Non-pigmented ciliary epithelial cell (primary cell): Measurements from ENCODE around the gene DNAAF1.
"Not testable (repeated sequence)": the region's sequence is repeated elsewhere in the genome, so short reads cannot be mapped to it uniquely, and the experiment has no call there.

Source experiments
- DNase-seq: peaks from one replicate; pipeline ENCODE4 v3.0.0-alpha.2; 2010; ENCODE audit warnings: low read depth

Gene DNAAF1

DNA sequence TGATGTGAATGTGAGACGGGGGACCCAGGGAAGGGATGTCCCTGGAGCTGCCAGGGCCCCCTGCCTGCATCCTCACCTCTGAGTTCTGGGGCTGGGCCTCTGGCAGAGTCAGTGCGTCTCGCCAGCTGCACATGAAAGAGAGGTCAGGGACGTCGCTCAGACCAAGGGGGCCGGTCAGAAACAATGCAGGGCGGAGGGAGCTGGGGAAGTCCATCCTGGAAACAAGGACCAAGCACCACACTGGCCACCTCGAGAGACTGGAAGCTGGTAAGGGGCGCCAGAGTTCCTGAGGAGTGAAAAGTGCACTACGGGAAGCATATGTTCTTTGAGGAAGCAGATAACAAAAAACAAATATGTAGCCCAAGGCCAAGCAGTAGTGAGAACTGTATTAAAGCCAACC, 39.7 kb downstream of the DNAAF1 start:
- DNase-seq = no peak

DNA sequence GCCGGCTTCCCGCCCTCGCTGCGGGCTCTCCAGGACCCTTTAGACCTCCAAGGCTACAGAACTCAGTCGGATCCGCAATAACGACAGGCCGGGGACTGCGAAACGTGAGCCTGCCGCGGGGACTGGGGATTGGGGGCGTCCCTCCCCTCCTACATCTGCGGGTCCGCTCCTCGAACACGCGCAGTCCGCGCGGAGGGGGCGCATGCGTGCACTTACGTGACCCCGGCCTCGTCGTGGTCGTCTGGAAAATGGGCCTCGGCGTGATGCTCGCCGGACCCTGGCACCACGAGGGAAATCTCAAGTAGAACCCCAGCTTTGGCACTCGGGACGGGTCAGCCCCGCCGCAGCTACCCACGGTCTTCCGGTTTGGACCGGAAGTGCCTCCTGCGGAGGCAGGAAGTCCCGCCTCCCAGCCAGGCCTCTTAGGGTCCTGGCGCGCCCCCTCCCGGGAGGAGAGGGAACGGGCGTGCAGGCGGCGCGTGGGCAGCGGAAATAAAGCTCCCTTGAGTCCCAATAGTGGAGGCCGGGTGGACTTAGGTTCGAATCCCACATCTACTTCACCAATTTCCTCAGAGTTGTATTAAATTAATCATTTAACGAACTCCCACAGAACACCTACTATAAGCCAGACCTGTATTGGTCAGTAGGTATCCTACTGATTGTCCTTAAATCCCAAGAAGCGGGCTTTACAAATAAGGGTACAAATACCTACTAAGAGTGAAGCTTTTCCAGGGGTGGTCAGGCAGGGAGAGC, 41.8 kb downstream of the DNAAF1 start, which contains the start of gene TAF1C:
TAF1C (minus strand) TSS at position 373 of the 753 bp plus-strand sequence. CDS start 2,069 bp downstream, outside the sequence.
- peak; percentile 62 for DNase-seq

DNA sequence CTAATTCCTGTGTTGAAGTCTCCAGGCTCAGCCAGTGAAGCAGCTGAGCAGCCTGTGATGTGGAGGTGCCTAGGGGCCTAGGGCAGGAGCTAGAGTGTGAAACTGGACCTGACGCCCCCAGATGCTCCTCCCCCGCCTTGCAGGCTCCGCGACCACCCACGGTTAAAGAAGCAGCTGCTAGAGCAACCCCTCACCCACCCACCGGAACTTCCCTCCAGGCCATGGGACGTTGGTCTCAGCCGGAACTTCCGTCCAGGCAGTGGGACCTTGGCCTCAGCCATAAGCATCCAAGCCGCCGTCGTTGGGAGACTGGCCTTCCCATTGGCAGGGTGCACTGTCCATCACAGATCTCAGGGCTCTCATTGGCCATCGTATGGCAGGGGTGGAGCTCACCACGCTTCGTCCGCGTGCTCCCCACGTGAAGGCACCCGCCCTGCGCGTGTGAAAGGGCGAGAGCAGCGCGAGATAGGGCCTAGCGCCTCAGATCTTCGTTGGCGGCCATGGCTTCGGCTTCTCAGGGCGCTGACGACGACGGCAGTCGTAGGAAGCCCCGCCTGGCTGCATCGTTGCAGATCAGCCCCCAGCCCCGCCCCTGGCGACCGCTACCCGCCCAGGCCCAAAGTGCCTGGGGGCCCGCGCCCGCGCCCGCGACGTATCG, 45.8 kb downstream of the DNAAF1 start, which contains the start of gene ADAD2:
ADAD2 (plus strand) TSS at position 427 of the 658 bp plus-strand sequence; CDS start at position 501, 74 bp downstream.
- no peak for DNase-seq

DNA sequence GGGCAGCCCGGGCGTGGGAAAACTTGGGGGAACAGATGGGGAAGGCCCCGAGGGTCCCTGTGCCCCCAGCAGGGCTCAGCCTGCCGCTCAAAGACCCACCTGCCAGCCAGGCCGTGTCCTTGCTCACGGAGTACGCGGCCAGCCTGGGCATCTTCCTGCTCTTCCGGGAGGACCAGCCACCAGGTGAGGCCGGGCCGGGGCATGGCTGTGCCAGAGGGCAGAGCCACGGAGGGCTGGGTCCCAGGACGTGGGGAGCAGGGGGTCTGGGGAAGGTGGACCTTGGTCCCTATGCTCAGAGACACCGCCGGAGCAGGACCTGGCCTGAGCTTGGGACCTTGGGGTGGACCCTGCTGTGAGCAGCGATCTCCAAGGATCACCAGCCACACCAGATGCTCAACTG, 46.4 kb downstream of the DNAAF1 start:
- DNase-seq = no peak

DNA sequence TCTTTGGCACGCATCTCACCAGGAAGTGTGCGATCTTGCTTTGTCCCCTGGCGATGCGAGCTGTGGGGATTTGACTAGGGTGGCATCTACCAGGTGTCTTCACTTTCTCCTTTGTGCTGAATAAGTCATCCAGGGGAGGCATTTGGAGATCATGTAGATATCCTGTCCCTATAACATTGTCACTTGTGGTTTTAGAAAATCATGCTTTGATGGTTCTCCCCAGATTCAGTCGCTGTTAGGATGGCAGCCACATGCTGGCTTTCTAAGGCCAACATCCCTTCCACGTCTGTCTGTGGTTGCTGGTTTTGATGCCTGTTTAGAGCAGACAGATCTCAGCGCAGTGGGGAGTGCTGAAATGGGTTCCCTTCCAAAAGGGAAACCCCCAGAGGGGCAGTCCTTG, 48.4 kb downstream of the DNAAF1 start:
- no peak for DNase-seq

DNA sequence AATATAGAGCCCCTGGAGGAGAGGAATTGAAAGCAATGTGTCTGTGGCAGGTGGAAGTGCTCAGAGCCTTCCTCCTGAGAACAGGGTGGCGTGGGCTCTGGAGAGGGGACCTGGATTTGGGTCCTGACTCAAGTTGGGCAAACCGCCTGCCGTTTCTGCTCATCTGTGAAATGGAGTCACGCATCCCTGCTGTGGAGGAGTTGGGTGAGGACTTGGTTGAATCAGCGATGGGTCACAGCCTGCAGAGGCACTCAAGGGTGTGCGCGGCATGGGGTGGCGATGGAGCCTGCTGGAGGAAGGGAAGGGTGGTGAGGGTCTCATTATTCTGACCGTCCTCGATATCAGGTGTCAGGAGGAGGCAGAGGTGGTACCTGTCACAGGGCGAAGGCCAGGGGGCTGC, 48.9 kb downstream of the DNAAF1 start:
- DNase-seq = no peak

DNA sequence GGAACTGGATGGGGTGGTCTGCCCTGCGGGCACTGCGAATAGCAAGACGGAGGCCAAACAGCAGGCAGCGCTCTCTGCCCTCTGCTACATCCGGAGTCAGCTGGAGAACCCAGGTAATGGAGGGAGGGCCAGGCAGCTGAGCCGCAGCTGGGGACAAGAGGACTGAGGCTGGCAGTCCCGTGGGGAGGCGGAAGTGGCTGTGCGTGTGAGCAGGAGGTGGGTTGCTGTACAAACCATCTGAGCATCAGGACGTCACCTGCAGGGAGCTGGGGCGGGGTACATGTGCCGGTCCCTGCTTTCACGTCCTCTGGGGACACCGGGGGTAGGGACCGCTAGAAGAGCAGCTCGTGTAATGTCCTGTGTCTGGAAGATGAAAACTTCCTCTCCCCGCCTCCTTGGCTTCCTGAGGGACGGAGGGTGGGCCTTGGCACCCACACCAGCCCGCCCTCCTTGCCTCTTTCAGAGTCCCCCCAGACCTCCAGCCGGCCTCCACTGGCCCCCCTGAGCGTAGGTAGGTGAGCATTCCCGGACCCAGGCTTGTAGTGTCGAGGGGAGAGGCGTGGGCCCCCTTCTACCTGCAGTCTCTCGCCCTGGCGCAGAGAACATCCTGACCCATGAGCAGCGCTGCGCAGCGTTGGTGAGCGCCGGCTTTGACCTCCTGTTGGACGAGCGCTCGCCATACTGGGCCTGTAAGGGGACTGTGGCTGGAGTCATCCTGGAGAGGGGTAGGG, 49.5 kb downstream of the DNAAF1 start:
- no peak for DNase-seq

DNA sequence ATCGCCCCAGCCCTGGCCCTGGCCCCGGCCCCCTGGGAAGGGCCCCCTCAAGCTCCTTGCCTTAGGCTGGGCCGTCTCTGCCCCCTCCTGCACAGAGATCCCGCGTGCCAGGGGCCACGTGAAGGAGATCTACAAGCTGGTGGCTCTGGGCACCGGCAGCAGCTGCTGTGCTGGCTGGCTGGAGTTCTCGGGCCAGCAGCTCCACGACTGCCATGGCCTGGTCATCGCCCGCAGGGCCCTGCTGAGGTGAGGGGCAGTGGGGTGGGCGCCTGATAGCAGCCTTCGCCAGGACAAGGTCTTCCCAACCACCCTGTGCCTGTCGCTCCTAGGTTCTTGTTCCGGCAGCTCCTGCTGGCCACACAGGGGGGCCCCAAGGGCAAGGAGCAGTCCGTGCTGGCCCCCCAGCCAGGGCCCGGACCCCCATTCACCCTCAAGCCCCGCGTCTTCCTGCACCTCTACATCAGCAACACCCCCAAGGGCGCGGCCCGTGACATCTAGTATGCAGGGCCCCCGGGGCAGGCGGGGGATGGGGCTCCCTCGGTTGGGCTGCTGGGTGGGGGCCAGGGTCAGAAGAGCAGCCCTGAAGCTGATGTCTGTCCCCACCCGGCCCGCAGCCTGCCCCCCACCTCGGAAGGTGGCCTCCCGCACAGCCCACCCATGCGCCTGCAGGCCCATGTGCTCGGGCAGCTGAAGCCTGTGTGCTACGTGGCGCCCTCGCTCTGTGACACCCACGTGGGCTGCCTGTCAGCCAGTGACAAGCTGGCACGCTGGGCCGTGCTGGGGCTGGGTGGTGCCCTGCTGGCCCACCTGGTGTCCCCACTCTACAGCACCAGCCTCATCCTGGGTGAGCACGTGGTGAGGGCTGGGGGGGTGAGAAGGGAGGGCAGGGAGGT, 50.3 kb downstream of the DNAAF1 start:
- no peak for DNase-seq

DNA sequence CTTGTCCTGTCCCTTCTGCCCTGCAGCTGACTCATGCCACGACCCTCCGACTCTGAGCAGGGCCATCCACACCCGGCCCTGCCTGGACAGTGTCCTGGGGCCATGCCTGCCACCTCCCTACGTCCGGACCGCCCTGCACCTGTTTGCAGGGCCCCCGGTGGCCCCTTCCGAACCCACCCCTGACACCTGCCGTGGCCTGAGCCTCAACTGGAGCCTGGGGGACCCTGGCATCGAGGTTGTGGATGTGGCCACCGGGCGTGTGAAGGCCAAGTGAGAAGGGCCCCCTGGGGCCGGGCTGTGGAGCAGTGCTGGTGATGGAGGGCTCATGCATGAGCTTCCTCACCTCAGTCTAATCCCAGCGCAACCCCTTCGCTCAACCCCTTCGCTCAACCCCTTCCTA, 51.0 kb downstream of the DNAAF1 start:
- DNase-seq = no peak

DNA sequence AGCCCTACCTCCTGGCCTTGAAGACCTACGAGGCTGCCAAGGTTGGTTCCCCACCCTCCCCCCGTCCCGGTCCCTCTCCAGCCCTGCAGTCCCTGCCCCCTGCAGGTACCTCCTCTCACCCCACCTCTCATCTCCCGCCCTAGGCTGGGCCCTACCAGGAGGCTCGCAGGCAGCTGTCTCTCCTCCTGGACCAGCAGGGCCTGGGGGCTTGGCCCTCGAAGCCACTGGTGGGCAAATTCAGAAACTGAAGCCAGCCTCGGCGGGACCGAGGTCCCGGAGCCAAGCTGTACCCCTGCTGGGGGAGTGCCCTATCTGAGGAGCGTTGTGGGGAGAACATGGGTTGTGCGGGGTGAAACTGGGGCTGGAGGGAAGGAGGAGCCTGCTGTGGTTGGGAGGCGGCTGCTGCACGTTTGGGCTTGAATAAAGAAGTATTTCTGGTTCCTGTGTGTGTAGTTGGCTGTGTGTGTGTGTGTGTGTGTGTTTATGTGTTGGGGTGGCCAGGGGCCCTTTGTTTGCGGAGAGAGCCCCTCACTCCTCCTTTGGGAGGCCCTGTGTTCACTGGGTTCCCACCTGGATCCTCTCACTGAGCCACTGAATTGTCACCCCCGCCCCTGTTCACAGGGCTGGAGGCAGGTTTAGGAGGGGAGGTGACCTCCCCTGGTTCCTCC, 51.8 kb downstream of the DNAAF1 start:
- DNase-seq = no peak

DNA sequence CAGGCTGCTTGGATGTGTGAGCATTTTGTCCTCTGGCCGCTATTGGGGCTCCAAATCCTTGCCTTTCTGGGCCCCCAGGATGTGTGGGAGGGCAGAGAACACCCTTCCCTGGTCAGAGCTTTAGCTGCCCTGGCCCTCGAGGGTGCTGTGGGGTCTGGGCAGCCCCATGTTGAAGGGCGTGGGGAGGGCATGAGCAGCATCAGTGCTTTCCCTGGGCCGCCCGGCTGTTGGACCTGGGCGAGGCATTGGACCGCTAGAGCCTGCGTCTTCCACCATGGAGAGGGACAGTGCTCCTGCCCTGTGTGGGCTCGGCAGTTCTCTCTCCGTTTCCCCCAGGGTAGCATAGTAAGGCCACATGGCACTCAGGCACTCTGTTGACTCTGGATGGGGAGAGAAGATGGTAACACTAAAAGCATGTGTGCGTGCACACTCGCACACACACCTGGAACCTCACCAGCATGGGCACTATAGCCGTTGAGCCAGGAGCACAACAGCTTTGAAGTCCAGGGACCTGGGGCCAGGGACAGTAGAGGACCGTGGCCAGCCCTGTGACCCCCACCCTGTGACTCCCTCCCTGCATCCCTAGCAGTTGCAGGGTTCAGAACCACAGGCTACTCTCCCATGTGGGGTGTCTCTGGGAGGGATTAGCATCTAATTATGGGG, 52.5 kb downstream of the DNAAF1 start:
- no peak for DNase-seq

DNA sequence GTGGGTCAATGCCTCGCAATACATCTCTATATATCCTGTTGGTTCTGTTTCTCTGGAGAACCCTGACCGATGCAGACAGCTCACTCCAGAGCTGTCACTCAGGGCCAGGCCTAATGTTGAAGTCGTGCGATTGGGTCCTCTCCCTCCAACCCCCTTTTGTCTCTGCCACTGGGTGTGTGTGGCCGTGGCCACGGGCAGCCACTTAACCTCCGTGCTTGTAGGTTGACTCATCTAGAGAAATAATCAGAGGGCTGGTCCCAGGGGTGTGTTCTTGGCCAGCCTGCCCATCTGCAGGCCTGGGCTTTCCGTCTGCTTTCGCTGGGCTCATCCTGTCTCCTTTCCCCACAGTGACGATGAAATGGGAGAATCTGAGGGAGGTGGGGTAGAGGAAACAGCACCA, 53.3 kb downstream of the DNAAF1 start:
- no peak for DNase-seq

DNA sequence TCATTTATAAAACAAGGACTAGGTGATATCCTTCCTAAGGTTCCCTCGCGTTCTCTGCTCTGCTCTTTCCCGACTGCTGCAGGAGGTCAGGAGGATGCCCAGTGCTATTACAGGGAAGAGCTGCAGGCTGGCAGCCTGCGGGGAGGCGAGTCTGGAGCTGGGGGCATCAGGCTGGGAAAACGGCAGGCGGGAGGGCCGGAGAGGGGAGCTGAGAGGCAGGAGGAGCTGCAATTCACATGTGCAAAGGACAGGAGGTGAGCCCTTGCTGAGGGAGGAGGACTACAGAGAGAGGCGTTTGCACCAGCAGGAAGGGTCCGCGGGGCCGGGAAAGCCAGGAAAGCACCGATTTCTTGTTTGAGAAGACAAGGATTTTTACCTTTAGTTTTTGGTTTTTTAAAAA, 54.0 kb downstream of the DNAAF1 start:
- DNase-seq = no peak

DNA sequence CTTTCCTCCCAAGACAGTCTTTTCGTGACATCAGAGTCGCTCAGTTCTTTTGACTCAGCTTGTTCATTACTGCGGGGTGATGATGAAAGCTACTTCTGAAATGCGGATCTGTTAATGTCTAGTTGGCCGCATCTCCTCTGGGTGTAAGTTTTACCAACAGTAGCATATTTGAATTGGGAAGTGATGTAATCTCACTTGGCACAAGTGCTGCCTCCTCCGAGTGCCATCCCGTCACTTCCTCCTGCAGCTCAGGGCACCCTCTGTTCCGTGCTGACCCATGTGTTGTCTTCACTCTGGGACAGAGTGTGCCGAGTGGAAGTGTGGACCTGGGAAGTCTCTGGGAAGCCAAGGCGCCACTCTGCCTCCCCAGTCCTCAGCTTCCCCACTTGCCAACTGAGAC, 54.8 kb downstream of the DNAAF1 start:
- DNase-seq = no peak

DNA sequence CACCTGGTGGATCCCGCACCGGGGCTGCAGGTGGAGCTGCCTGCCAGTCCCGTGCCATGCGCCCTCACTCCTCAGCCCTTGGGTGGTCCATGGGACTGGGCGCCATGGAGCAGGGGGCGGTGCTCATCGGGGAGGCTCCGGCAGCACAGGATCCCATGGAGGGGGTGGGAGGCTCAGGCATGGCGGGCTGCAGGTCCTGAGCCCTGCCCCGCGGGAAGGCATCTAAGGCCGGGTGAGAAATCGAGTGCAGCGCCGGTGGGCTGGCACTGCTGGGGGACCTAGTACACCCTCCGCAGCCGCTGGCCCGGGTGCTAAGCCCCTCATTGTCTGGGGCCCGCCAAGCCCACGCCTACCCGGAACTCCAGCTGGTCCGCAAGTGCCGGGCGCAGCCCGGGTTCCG, 59.4 kb downstream of the DNAAF1 start:
- not testable (repeated sequence) for DNase-seq

DNA sequence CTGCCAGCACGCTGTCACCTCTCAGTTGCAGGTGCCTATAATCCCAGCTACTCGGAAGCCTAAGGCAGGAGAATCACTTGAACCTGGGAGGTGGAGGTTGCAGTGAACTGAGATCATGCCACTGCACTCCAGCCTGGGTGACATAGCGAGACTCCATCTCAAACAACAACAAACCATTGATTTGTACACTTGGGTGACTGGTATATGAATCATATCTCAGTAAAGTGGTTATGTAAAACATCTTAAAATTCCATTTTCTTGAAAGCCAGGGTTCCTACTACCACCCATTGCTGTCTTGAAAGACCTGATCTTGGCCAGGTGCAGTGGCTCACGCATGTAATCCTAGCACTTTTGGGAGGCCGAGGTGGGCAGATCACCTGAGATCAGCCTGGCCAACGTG, 60.0 kb downstream of the DNAAF1 start:
- DNase-seq = not testable (repeated sequence)

DNA sequence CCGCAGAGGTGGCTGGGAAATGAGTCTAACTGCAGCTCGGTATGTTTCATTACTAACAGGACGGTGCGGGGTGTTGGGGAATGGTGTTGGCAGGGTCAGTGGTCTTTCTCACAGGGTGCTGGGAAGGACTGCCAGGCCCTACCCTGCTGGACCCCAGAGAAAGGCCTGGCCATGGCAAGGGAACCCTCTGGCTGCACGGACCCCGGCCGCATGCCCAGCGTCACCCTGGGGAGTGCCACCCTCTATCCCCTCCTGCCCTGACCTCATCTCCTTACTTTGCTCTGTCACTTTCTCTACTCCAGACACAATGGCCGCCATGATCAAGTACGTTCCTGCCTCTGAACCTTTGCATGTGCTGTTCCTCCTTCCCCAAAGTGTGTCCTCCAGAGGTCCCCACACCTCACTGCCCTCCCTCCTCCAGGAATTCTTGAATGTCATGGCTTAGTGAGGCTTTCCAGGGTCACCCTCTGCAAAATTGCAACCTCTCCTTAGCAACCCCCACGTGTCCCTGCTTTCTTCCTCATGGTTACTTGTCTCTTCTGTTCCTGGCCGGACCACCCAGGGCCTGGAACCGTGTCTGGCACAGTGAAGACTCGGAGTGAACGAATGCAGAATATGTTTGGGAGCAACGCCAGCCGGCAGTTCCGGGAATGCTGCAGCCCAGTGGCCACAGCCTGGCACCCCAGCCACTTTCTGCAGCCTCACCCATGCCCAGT, 61.0 kb downstream of the DNAAF1 start:
- DNase-seq = no peak

DNA sequence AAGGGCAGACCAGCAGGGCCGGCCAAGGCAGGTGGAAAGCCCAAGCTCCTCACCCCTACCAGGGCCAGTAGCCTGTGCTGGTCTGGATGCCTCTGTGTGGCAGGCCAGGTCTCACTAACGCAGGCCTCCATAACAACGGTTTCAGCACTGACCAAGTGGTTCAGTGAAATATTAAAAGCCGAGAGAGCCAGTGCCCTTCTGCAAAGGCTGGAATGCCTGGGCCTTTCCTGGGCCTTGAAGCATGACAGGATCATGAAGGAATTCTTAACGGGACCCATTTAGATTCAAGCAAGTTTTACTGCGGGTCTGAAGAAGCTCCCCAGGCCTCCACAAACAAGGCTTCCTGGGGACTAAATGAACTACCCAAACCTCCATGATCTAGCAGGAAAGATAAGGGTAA, 62.1 kb downstream of the DNAAF1 start:
- no peak for DNase-seq

DNA sequence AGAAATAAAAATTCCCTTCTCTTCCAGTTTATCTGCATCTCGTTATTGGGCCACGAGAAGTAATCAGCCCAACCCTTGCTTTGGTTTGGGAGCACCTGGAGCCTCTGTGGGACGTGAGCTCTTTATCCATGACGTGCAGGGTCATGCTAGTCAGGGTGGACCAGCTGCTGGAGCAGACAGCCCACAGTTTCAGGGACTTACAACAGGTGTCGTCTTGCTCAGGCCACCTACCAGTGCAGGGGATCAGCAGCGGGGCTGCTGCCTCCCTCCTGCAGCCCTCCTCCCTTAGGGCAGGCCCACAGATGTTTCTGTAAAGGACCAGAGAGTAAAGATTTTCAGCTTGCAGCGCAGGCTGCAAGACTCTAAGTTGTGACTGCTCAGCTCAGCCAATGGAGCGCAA, 62.8 kb downstream of the DNAAF1 start:
- DNase-seq = no peak

DNA sequence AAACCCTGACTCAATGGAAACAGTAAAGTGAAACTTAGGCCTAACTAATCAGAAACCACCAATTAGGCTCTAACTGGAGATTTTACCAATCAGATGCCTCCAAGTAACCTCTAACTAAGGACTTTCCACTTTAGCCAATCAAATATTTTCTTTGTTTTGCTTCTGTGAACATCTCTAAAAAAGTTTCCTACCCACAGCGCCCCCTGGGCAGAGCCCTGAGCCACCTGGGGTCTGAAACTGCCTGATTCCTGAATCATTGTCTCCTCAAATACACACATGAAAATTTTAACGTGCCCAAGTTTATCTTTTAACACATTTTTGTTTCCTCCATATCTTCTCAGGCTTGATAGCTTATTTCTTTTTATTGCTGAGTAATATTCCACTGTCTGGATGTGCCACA, 64.9 kb downstream of the DNAAF1 start:
- DNase-seq = no peak
